H1 (cell line): ENCODE results near the gene ARSI. TPM values are rescaled to one million over a fixed set of nuclear protein-coding genes. Genes with fewer than 3 reads are reported as not detected.
A peak's percentile ranks its signal among the peaks of the same experiment; 100 is the strongest.

Experiments used
- CTCF ChIA-PET: fragments of 300-600 bp; sonication (Branson Sonifier 250); formaldehyde crosslinking; loops from one replicate; lab custom pipeline; 2021; ENCODE audit not compliant: partially characterized antibody; lab: Charles Lee
- POLR2A ChIA-PET: fragments of 300-600 bp; sonication (Branson Sonifier 250); formaldehyde crosslinking; loops from one replicate; lab custom pipeline; 2021; ENCODE audit warnings: inconsistent platforms; ENCODE audit not compliant: partially characterized antibody; lab: Charles Lee
- DNase-seq, 2 experiments: peaks; one replicate each; pipeline versions ENCODE4 v3.0.0 to v3.0.0-alpha.2; 2010 to 2022; ENCODE audit warnings: low spot score in 2 of 2, low read depth in 1 of 2, mixed read lengths in 1 of 2
- FAIRE-seq: peaks from 2 replicates; lab custom pipeline; 2011; peaks lifted over from hg19 to GRCh38; lab: Jason Lieb, UNC
- H2AFZ ChIP-seq: 2 replicates; pipeline ENCODE4 v1.8.1; 2012; ENCODE audit warnings: low read length, inconsistent platforms
- H2AK5ac ChIP-seq: 2 replicates; pipeline ENCODE4 v1.6.1; 2013; ENCODE audit warnings: low read depth, low read length
- H2BK120ac ChIP-seq: replicated peaks from 2 replicates; pipeline ENCODE3; 2013; ENCODE audit warnings: low read depth, low read length, inconsistent platforms
- H2BK12ac ChIP-seq: 2 replicates; pipeline ENCODE4 v1.6.1; 2013; ENCODE audit warnings: low read depth, low read length
- H2BK15ac ChIP-seq: 2 replicates; pipeline ENCODE4 v1.6.1; 2013; ENCODE audit warnings: low read length
- H2BK20ac ChIP-seq: 2 replicates; pipeline ENCODE4 v1.6.1; 2013; ENCODE audit warnings: low read length
- H2BK5ac ChIP-seq: 2 replicates; pipeline ENCODE4 v1.6.1; 2013; ENCODE audit warnings: low read depth, low read length
- H3K14ac ChIP-seq: 2 replicates; pipeline ENCODE4 v1.6.1; 2013; ENCODE audit warnings: inconsistent platforms; ENCODE audit not compliant: insufficient read length
- H3K18ac ChIP-seq: 2 replicates; pipeline ENCODE4 v1.6.1; 2013; ENCODE audit warnings: low read length; ENCODE audit errors: extremely low read depth
- H3K23ac ChIP-seq: 2 replicates; pipeline ENCODE4 v1.6.1; 2013; ENCODE audit warnings: inconsistent platforms; ENCODE audit not compliant: insufficient read length
- H3K23me2 ChIP-seq: 2 replicates; pipeline ENCODE4 v1.6.1; 2013; ENCODE audit warnings: low read depth, low read length
- H3K27ac ChIP-seq: 2 replicates; pipeline ENCODE4 v1.6.1; 2011; ENCODE audit warnings: low read depth, low read length, inconsistent platforms
- H3K27me3 ChIP-seq, 4 experiments: replicated peaks in 1 of 4; 1 replicate in 1 of 4; 2 replicates in 3 of 4; pipeline versions ENCODE4 v1.6.1 to v1.8.1; 2011 to 2013; ENCODE audit warnings: low read length in 3 of 4, mild to moderate bottlenecking in 3 of 4, inconsistent platforms in 2 of 4, mixed read lengths in 2 of 4, moderate library complexity in 1 of 4; ENCODE audit not compliant: control insufficient read depth in 3 of 4, insufficient read depth in 3 of 4; ENCODE audit errors: extremely low read depth in 1 of 4
- H3K36me3 ChIP-seq, 4 experiments: 2 replicates each; pipeline versions ENCODE4 v1.6.1 to v1.8.1; 2011 to 2013; ENCODE audit warnings: mild to moderate bottlenecking in 4 of 4, low read length in 3 of 4, moderate library complexity in 2 of 4, control low read depth in 1 of 4, inconsistent platforms in 1 of 4; ENCODE audit not compliant: insufficient read depth in 4 of 4, control insufficient read depth in 2 of 4
- H3K4ac ChIP-seq: replicated peaks from 2 replicates; pipeline ENCODE3; 2013; ENCODE audit warnings: low read length, low read depth, mixed read lengths, inconsistent platforms; ENCODE audit not compliant: insufficient read length
- H3K4me1 ChIP-seq, 4 experiments: replicated peaks in 1 of 4; 1 replicate in 1 of 4; 2 replicates in 3 of 4; pipeline versions ENCODE4 v1.6.1 to v1.8.1; 2011 to 2013; ENCODE audit warnings: low read length in 3 of 4, inconsistent platforms in 2 of 4, mixed read lengths in 1 of 4; ENCODE audit not compliant: insufficient read depth in 4 of 4, control insufficient read depth in 3 of 4
- H3K4me2 ChIP-seq, 2 experiments: 2 replicates each; pipeline versions ENCODE4 v1.6.1 to v1.8.1; 2011 to 2013; ENCODE audit warnings: low read depth in 2 of 2, low read length in 2 of 2, control low read depth in 1 of 2, inconsistent platforms in 1 of 2, mild to moderate bottlenecking in 1 of 2; ENCODE audit not compliant: insufficient read depth in 1 of 2
- H3K4me3 ChIP-seq, 4 experiments: fragments of 200-600, 300-600 bp in 1 of 4; sonication (generic), shearing (Covaris generic), sonication (Bioruptor Twin) in 1 of 4; 2 replicates each; pipeline versions ENCODE4 v1.5.1 to v1.8.1; 2011 to 2016; ENCODE audit warnings: low read length in 4 of 4, low read depth in 3 of 4, control low read depth in 2 of 4, inconsistent platforms in 2 of 4, mild to moderate bottlenecking in 2 of 4, mixed read lengths in 1 of 4, moderate library complexity in 1 of 4; ENCODE audit not compliant: insufficient read depth in 2 of 4; ENCODE audit errors: extremely low read depth in 1 of 4
- H3K56ac ChIP-seq: replicated peaks from 2 replicates; pipeline ENCODE3; 2013; ENCODE audit warnings: low read depth, mild to moderate bottlenecking, mixed read lengths, low read length, inconsistent platforms; ENCODE audit not compliant: insufficient read length
- H3K79me1 ChIP-seq: 2 replicates; pipeline ENCODE4 v1.6.1; 2013; ENCODE audit warnings: low read depth, low read length, control low read depth
- H3K79me2 ChIP-seq, 2 experiments: 2 replicates each; pipeline versions ENCODE4 v1.6.1 to v1.8.1; 2012 to 2013; ENCODE audit warnings: low read length in 2 of 2, mild to moderate bottlenecking in 2 of 2, inconsistent platforms in 1 of 2; ENCODE audit not compliant: insufficient read depth in 2 of 2, control insufficient read depth in 1 of 2
- H3K9ac ChIP-seq, 4 experiments: replicated peaks in 1 of 4; 1 replicate in 1 of 4; 2 replicates in 3 of 4; pipeline versions ENCODE4 v1.6.1 to v1.8.1; 2011 to 2013; ENCODE audit warnings: low read depth in 3 of 4, low read length in 3 of 4, control low read depth in 2 of 4, mild to moderate bottlenecking in 2 of 4, moderate library complexity in 2 of 4, inconsistent platforms in 1 of 4; ENCODE audit errors: extremely low read depth in 1 of 4
- H3K9me3 ChIP-seq, 2 experiments: 2 replicates each; pipeline versions ENCODE4 v1.6.1 to v1.8.1; 2012 to 2013; ENCODE audit warnings: mild to moderate bottlenecking in 2 of 2, moderate library complexity in 2 of 2, control low read depth in 1 of 2, inconsistent platforms in 1 of 2, low read depth in 1 of 2, low read length in 1 of 2, mixed read lengths in 1 of 2; ENCODE audit not compliant: insufficient read depth in 2 of 2
- H4K20me1 ChIP-seq, 2 experiments: replicated peaks in 1 of 2; 2 replicates each; pipeline versions ENCODE3 to v1.8.1; 2011 to 2013; ENCODE audit warnings: inconsistent platforms in 2 of 2, low read length in 2 of 2, mild to moderate bottlenecking in 1 of 2; ENCODE audit not compliant: insufficient read depth in 2 of 2, control insufficient read depth in 1 of 2
- H4K5ac ChIP-seq: 2 replicates; pipeline ENCODE4 v1.6.1; 2013; ENCODE audit warnings: low read length, low read depth, mixed read lengths, inconsistent platforms; ENCODE audit not compliant: insufficient read length
- H4K8ac ChIP-seq: 2 replicates; pipeline ENCODE4 v1.8.0; 2013; ENCODE audit warnings: mild to moderate bottlenecking, moderate library complexity, low read length, inconsistent platforms; ENCODE audit not compliant: insufficient read depth; ENCODE audit errors: extremely low read depth
- H4K91ac ChIP-seq: replicated peaks from 2 replicates; pipeline ENCODE3; 2013; ENCODE audit warnings: low read length, mixed read lengths, inconsistent platforms; ENCODE audit not compliant: insufficient read length
- CHD1 ChIP-seq: IDR thresholded peaks from 2 replicates; pipeline ENCODE4 v1.6.1; 2012; ENCODE audit warnings: low read depth, low read length, improper control_type of control experiment
- HDAC2 ChIP-seq, 2 experiments: fragments of 300-600 bp in 1 of 2; sonication (generic) in 1 of 2; IDR thresholded peaks; 2 replicates each; pipeline ENCODE4 v1.6.1; 2011 to 2012; ENCODE audit warnings: low read depth in 2 of 2, low read length in 2 of 2, mild to moderate bottlenecking in 2 of 2, moderate library complexity in 2 of 2, borderline replicate concordance in 1 of 2, inconsistent platforms in 1 of 2
- HDAC6 ChIP-seq: IDR thresholded peaks from one replicate; pipeline ENCODE4 v1.7.1; 2012; ENCODE audit warnings: low read depth, mild to moderate bottlenecking, inconsistent platforms, low read length, moderate library complexity
- JUN ChIP-seq: IDR thresholded peaks from 2 replicates; pipeline ENCODE4 v1.6.1; 2011; ENCODE audit warnings: low read depth, mild to moderate bottlenecking, improper control_type of control experiment, low read length
- KDM1A ChIP-seq: fragments of 200-600, 300-600 bp; sonication (generic); IDR thresholded peaks from 2 replicates; pipeline ENCODE4 v1.7.1; 2016; ENCODE audit warnings: mild to moderate bottlenecking, low read length, borderline replicate concordance
- KDM5A ChIP-seq: fragments of 200-600 bp; IDR thresholded peaks from 2 replicates; pipeline ENCODE4 v1.7.1; 2012; ENCODE audit warnings: mild to moderate bottlenecking, low read length, inconsistent platforms, mixed read lengths
- NRF1 ChIP-seq: IDR thresholded peaks from 2 replicates; pipeline ENCODE4 v1.6.1; 2011; ENCODE audit warnings: mild to moderate bottlenecking, low read depth, low read length, improper control_type of control experiment
- POU5F1 ChIP-seq: IDR thresholded peaks from 2 replicates; pipeline ENCODE4 v1.6.1; 2011; ENCODE audit warnings: low read depth, mild to moderate bottlenecking, low read length, moderate library complexity
- RBBP5 ChIP-seq: IDR thresholded peaks from 2 replicates; pipeline ENCODE4 v1.7.1; 2012; ENCODE audit warnings: low read depth, mild to moderate bottlenecking, inconsistent platforms, low read length, moderate library complexity, borderline replicate concordance
- SIRT6 ChIP-seq: IDR thresholded peaks from one replicate; pipeline ENCODE4 v1.7.1; 2012; ENCODE audit warnings: low read length, inconsistent platforms
- SRF ChIP-seq: IDR thresholded peaks from 2 replicates; pipeline ENCODE4 v1.6.1; 2011; ENCODE audit warnings: mild to moderate bottlenecking, low read depth, low read length, moderate library complexity
- TAF7 ChIP-seq: optimal IDR thresholded peaks from 2 replicates; pipeline ENCODE3; 2011; ENCODE audit warnings: low read depth, mild to moderate bottlenecking, inconsistent platforms, low read length, moderate library complexity, borderline replicate concordance
- YY1 ChIP-seq: IDR thresholded peaks from 2 replicates; pipeline ENCODE4 v1.6.1; 2011; ENCODE audit warnings: low read depth, mild to moderate bottlenecking, low read length
- WGBS, 2 experiments: shearing (Covaris generic) in 1 of 2; methylation state at CpG; one replicate each; pipeline versions ENCODE4 v1.1.6 to v1.1.7; 2013 to 2015; ENCODE audit warnings: low lambda C conversion rate in 2 of 2, mixed read lengths in 2 of 2, inconsistent platforms in 1 of 2, low coverage in 1 of 2, missing lambda C conversion rate in 1 of 2; ENCODE audit not compliant: insufficient replicate concordance in 2 of 2, insufficient coverage in 1 of 2, insufficient read length in 1 of 2; ENCODE audit errors: extremely low coverage in 1 of 2, missing lambda C conversion rate in 1 of 2; 5-methylcytosine and 5-hydroxymethylcytosine counted together
- polyA plus RNA-seq, 7 experiments: library from polyadenylated mRNA; depleted of rRNA in 3 of 7; stranded (reverse) in 5 of 7; unstranded in 2 of 7; fragments of >200 nt in 5 of 7; fragments of 200-250 nt in 2 of 7; gene quantifications; 1 replicate in 5 of 7; 2 replicates in 1 of 7; 4 replicates in 1 of 7; pipeline versions ENCODE4 v1.2.1 to v1.2.3, GENCODE V29; 2011 to 2013; ENCODE audit warnings: missing spikeins in 2 of 7, mixed read lengths in 2 of 7
- total RNA-seq: library from RNA; stranded (reverse); fragmentation: NEBNext Ultra II Directional; extraction: Animal tissue kit (Norgen Biotek cat#: 25700); gene quantifications from 2 replicates; pipeline ENCODE4 v1.2.1, GENCODE V29; 2021

ARSI gene
- total and polyA plus RNA-seq, 2 of the 8 experiments (the other 6 are each of a cell fraction or from before 2014, with no cell fraction given): 4.5 to 6.7 TPM

- H3K56ac ChIP-seq: no peak overlapping the region
- no peaks in the 10 kb centered on the region for H3K36me3 ChIP-seq
- H3K27ac ChIP-seq: no peak overlapping the region
- peaks cover 10% of the 10 kb centered on the region for H3K23me2 ChIP-seq
- H2AFZ ChIP-seq: peak overlapping the region; percentile 90
- WGBS, 2 experiments: 8% methylated on average over 16 of the region's 16 CpGs; no CpG with 5 or more reads in 1 of the 2 experiments
- POLR2A ChIA-PET: interaction anchor here (0.9 to 2.7 kb wide), 8 partner anchors 10 to 184 kb away, joined by 3 to 16 read pairs (median 4); partner anchors contain the start of gene TCOF1
- no peaks in the 10 kb centered on the region for H3K79me2 ChIP-seq
- peaks cover 0 to 12% (median 7%) of the 10 kb centered on the region in 4 experiments; a peak in 5 of 7 replicates for H3K27me3 ChIP-seq
- no peak overlapping the region for H4K5ac ChIP-seq
- H3K79me1 ChIP-seq: no peaks in the 10 kb centered on the region; the same call in 1 of the 2 replicates
- FAIRE-seq (no peak), DNase-seq (no peak)
- H3K14ac ChIP-seq: no peak overlapping the region
- H2BK15ac ChIP-seq: peak overlapping the region; percentile 61; the same call in 1 of the 2 replicates
- peak overlapping the region in 2 of 4 experiments; percentile 8 to 16; a peak in 2 of 7 replicates for H3K9ac ChIP-seq
- no peak overlapping the region for H3K23ac ChIP-seq
- H3K4me2 ChIP-seq: peak overlapping the region; percentile 71 to 89
- H2BK12ac ChIP-seq: 0 out of 2 replicates have a peak overlapping the region, but pooled peaks have one; percentile 4
- H2BK120ac ChIP-seq: no peak overlapping the region
- no peaks in the 10 kb centered on the region for H4K20me1 ChIP-seq
- H3K4me3 ChIP-seq: peak overlapping the region; percentile 41 to 67 (median 55)
- no peaks in the 10 kb centered on the region for H3K9me3 ChIP-seq
- H3K4ac ChIP-seq: peak overlapping the region; percentile 46
- peaks cover 9 to 23% (median 14%) of the 10 kb centered on the region in 4 experiments for H3K4me1 ChIP-seq
- peak overlapping the region; percentile 81; the same call in 1 of the 2 replicates for H2BK20ac ChIP-seq
- H4K91ac ChIP-seq: no peak overlapping the region
- CTCF ChIA-PET: interaction anchor here (0.7 to 6.9 kb wide), 17 partner anchors 8 to 529 kb away, joined by 3 to 62 read pairs (median 4); no protein-coding TSS in a partner anchor
- peak overlapping the region; percentile 4; the same call in 1 of the 2 replicates for H3K18ac ChIP-seq
- peak overlapping the region; percentile 7; the same call in 1 of the 2 replicates for H4K8ac ChIP-seq
- H2AK5ac ChIP-seq: no peak overlapping the region
- peak overlapping the region; percentile 8; the same call in 1 of the 2 replicates for H2BK5ac ChIP-seq
- no peak for TF ChIP-seq SIRT6
- TF ChIP-seq SRF: no peak
- TF ChIP-seq TAF7: no peak
- TF ChIP-seq NRF1: no peak
- no peak for TF ChIP-seq POU5F1
- no peak for TF ChIP-seq JUN
- peak in 1 of 2 experiments; percentile 68; a peak in 2 of 4 replicates for TF ChIP-seq HDAC2 (IDR thresholded peaks at IDR 0.05; ENCODE audit: borderline replicate concordance in 1 of 2, low read depth in 2 of 2, low read length in 2 of 2)
- peak; percentile 34; the same call in 1 of the 2 replicates for TF ChIP-seq YY1
- no peak for TF ChIP-seq CHD1
- TF ChIP-seq KDM1A: peak; percentile 95
- no peak for TF ChIP-seq RBBP5
- no peak for TF ChIP-seq KDM5A
- TF ChIP-seq HDAC6: no peak
These were observed 438 bp upstream of the ARSI start for GRCh38 chr5:150303070-150303615.
